A673 (cell line): Measurements from ENCODE around the gene UGGT2. TPM values are rescaled to one million over a fixed set of nuclear protein-coding genes. Genes with fewer than 3 reads are reported as not detected.

Experiments
- BruUV-seq: library from RNA; stranded (reverse); fragments of 400-500 nt; replicated peaks from 2 replicates; lab custom pipeline; 2021; lab: Mats Ljungman, UMichigan
- CTCF ChIA-PET: fragments of 300-600 bp; sonication (Branson Sonifier 250); formaldehyde crosslinking; loops from one replicate; lab custom pipeline; 2022; ENCODE audit warnings: antibody characterized with exemption; lab: Charles Lee
- POLR2A ChIA-PET: fragments of 300-600 bp; sonication (Branson Sonifier 250); formaldehyde crosslinking; loops from one replicate; lab custom pipeline; 2022; ENCODE audit warnings: antibody characterized with exemption; ENCODE audit not compliant: low non-redundant PET; lab: Charles Lee
- DNase-seq: peaks from one replicate; pipeline ENCODE4 v3.0.0-alpha.2; 2015; ENCODE audit warnings: low spot score
- H3K27ac ChIP-seq: fragments of 200-600 bp; sonication (generic); 2 replicates; pipeline ENCODE4 v1.5.1; 2016; ENCODE audit warnings: mixed run types, low read depth, mild to moderate bottlenecking, mixed read lengths, antibody characterized with exemption, low read length; ENCODE audit not compliant: poor library complexity, severe bottlenecking
- H3K27me3 ChIP-seq: fragments of 200-600 bp; sonication (generic); replicated peaks from 2 replicates; pipeline ENCODE4 v1.6.1; 2017; ENCODE audit warnings: mixed run types, low read depth, mild to moderate bottlenecking, mixed read lengths, antibody characterized with exemption, low read length; ENCODE audit not compliant: insufficient read depth, poor library complexity
- H3K36me3 ChIP-seq: fragments of 200-600 bp; sonication (generic); 2 replicates; pipeline ENCODE4 v1.6.1; 2016; ENCODE audit warnings: mixed run types, mild to moderate bottlenecking, mixed read lengths, antibody characterized with exemption, low read length; ENCODE audit not compliant: insufficient read depth, poor library complexity, severe bottlenecking
- H3K4me1 ChIP-seq: fragments of 200-600 bp; sonication (generic); 2 replicates; pipeline ENCODE4 v1.6.1; 2017; ENCODE audit warnings: mixed run types, mild to moderate bottlenecking, mixed read lengths, antibody characterized with exemption, low read length; ENCODE audit not compliant: insufficient read depth, poor library complexity, severe bottlenecking
- H3K4me3 ChIP-seq: fragments of 200-600 bp; sonication (generic); 2 replicates; pipeline ENCODE4 v1.5.1; 2016; ENCODE audit warnings: low read depth, mixed run types, mild to moderate bottlenecking, mixed read lengths, low read length; ENCODE audit not compliant: poor library complexity, severe bottlenecking
- H3K9me3 ChIP-seq: fragments of 200-600 bp; sonication (generic); 2 replicates; pipeline ENCODE4 v1.6.1; 2016; ENCODE audit warnings: mixed run types, low read depth, mild to moderate bottlenecking, mixed read lengths, antibody characterized with exemption, low read length; ENCODE audit not compliant: poor library complexity, severe bottlenecking
- EZH2 ChIP-seq: fragments of 200-600 bp; sonication (generic); IDR thresholded peaks from 2 replicates; pipeline ENCODE4 v1.6.1; 2017; ENCODE audit warnings: borderline replicate concordance, low read depth, mild to moderate bottlenecking, mixed read lengths, antibody characterized with exemption, low read length; ENCODE audit not compliant: poor library complexity, severe bottlenecking
- intact Hi-C: fragments of 100-400 bp; cut with micrococcal nuclease; formaldehyde crosslinking; loops from one replicate; pipeline ENCODE4 v1.10.0; 2022; ENCODE audit not compliant: unreplicated experiment
- total RNA-seq: library from RNA; stranded (reverse); gene quantifications from 2 replicates; pipeline ENCODE4 v1.2.3, GENCODE V29; 2021
- TF ChIP-seq, protein P1 (sequence below): fragments of 300-800, 200-600 bp; sonication (generic); conservative IDR thresholded peaks from 2 replicates; pipeline ENCODE4 v1.5.1; 2017; ENCODE audit warnings: low read depth, mild to moderate bottlenecking, antibody characterized with exemption, low read length, moderate library complexity, mixed read lengths

The UGGT2 gene
- total RNA-seq, 1 experiment from 2014 or later: 10.1 TPM

DNA sequence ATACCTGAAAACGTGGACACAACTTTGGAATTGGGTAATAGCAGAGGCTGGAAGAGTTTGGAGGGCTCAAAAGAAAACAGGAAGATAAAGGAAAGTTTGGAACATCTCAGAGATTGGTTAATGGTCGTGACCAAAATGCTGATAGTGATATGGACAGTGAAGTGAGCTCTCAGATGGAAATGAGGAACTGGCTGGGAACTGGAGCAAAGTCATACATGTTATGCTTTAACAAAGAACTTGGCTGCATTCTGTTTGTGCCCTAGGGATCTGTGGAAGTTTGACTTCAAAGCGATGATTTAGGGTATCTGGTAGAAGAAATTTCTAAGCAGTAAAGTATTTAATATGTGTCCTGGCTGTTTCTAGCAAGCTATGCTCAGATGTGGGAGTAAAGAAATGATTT is 240.1 kb downstream of the UGGT2 start:
- intact Hi-C loops: no loop called here
- H3K9me3 ChIP-seq: no peaks in the 10 kb centered on the region
- no peak for DNase-seq
- H3K27me3 ChIP-seq: no peaks in the 10 kb centered on the region
- no peaks in the 10 kb centered on the region for H3K4me1 ChIP-seq
- CTCF ChIA-PET: no interaction called here
- H3K27ac ChIP-seq: no peak overlapping the region
- no peak overlapping the region for H3K4me3 ChIP-seq
- no TSS peak for BruUV-seq
- POLR2A ChIA-PET: no interaction called here
- H3K36me3 ChIP-seq: no peaks in the 10 kb centered on the region
- TF ChIP-seq EZH2: no peak
- TF ChIP-seq, protein P1, sequence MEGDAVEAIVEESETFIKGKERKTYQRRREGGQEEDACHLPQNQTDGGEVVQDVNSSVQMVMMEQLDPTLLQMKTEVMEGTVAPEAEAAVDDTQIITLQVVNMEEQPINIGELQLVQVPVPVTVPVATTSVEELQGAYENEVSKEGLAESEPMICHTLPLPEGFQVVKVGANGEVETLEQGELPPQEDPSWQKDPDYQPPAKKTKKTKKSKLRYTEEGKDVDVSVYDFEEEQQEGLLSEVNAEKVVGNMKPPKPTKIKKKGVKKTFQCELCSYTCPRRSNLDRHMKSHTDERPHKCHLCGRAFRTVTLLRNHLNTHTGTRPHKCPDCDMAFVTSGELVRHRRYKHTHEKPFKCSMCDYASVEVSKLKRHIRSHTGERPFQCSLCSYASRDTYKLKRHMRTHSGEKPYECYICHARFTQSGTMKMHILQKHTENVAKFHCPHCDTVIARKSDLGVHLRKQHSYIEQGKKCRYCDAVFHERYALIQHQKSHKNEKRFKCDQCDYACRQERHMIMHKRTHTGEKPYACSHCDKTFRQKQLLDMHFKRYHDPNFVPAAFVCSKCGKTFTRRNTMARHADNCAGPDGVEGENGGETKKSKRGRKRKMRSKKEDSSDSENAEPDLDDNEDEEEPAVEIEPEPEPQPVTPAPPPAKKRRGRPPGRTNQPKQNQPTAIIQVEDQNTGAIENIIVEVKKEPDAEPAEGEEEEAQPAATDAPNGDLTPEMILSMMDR: no peak

- ChIA-PET POLR2A (no interaction called here), CTCF (no interaction called here)
- Histone ChIP-seq H3K36me3 (no peaks in the 10 kb centered on the region), H3K4me1 (no peaks in the 10 kb centered on the region), H3K4me3 (no peak overlapping the region), H3K27me3 (no peaks in the 10 kb centered on the region), H3K27ac (no peak overlapping the region), H3K9me3 (peaks cover 5% of the 10 kb centered on the region)
- no peak for TF ChIP-seq EZH2
- TF ChIP-seq, protein P1: no peak
- no TSS peak for BruUV-seq
- DNase-seq: no peak
- intact Hi-C loops: no loop called here
Observed at GRCh38 chr13:95809429-95809828, 243.8 kb downstream of the UGGT2 start.

DNA sequence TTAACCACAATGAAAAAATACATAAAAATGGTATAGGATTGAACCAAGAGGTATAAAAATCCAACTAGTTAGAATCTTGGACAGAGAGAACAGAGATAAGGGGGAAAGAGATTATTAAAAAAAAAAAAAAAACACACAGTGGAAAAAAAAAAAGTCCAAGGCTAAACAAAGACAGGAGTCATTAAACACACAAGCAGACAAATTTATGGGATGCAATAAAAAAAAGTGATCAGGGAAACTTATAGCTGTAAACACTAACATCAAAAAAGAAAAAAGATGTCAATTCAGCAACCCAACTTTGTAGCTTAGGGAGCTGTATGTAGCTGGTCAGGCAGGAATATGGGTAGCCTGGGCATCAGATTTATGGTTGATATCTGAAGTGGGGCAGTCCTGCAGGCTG is 247.3 kb downstream of the UGGT2 start:
- ChIA-PET POLR2A (no interaction called here), CTCF (no interaction called here)
- Histone ChIP-seq H3K27me3 (no peaks in the 10 kb centered on the region), H3K4me1 (no peaks in the 10 kb centered on the region), H3K27ac (no peak overlapping the region), H3K36me3 (no peaks in the 10 kb centered on the region), H3K9me3 (peaks cover 5% of the 10 kb centered on the region), H3K4me3 (no peak overlapping the region)
- intact Hi-C loops: no loop called here
- TF ChIP-seq, protein P1: no peak
- TF ChIP-seq EZH2: no peak
- BruUV-seq: no TSS peak
- DNase-seq: no peak
